AG08395 (cell line): ENCODE data around the gene HERC2.
"Not testable (repeated sequence)": the region's sequence is repeated elsewhere in the genome, so short reads cannot be mapped to it uniquely, and the experiment has no call there.

Source experiments
- DNase-seq: peaks from one replicate; pipeline ENCODE4 v3.0.0; 2012; ENCODE audit warnings: mixed read lengths, low spot score

The HERC2 gene

DNA sequence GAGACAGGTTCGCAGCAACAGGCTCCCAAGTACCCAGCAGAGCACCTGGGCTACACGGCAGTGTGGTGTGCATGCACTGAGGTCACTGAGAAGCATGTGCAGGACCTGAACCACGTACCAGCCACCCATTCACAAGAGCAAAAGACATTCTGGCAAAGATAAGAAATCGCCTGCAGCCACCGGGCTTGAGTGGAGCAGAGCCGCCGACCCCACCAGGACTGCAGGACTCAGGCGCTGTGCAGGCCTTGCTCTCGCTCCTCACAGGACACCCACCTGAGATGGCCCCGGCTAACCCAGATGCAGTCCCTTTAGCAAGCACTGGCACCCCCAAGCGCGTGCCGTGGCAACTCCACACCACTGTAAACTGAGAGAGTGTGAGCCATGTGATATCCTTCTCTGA, 190.6 kb downstream of the HERC2 start:
- DNase-seq = no peak

DNA sequence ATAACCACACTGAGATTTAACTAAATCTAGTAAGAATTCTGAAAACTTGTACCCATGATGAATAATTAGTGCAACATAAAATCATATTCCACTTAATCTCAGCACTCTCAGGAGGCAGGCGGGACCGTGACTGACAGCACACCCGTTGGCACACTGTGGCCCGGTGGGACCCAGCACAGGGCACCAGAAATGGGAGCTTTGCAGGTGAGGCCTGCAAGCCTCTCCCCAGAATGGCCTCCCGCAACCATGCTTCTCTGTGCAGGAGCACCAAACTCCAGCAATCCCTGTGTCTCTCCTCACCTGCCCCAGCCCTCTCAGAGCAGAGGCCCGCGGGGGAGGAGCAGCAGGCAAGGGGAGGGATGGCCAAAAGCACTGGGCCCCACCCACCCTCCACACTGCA, 191.3 kb downstream of the HERC2 start:
- no peak for DNase-seq

DNA sequence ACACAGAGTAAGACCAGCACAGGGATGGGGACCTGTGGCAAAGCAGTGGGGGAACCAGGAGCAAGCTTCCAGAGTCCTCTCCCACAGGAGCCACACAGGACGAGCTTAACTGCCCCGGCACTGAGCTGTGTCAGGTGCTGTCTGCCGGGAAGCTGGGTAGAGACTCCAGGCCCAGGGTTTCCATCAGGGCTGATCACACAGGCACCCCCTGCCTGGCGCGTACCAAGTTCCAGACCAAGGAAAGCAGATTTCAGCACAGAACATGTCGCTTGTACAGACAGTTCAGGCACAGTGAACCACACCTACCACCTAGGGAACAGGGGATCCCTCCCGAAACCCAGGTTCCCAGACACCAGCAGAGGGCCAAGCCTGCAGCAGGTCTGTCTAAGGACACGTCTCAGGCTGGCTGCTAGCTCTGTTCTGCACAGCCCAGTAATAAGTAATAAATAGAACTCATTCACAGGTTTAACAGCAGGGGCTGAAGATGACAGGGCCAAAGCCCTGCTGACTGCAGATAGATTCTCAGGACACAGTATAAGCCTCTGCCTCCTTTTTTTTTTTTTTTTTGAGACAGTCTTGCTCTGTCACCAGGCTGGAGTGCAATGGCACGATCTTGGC, 192.6 kb downstream of the HERC2 start:
- no peak for DNase-seq

DNA sequence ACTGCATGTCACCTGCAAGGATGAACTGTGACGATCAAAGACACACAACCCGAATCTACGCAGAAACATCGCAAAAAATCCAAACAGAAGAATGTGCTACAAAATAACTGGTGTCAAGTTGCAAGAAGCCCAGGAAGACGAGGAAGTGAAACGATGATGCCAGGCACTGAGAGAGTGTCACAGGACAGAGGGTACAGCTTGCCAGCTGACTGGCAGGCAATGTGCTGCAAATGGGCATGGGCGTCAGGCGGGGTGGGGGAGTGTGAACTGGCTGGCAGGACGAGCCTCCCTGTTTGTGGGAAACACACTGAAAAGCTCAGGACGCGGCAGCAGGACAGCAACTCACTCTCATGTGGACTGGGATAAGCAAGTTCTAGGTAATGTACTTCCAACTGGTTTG, 193.9 kb downstream of the HERC2 start:
- no peak for DNase-seq

DNA sequence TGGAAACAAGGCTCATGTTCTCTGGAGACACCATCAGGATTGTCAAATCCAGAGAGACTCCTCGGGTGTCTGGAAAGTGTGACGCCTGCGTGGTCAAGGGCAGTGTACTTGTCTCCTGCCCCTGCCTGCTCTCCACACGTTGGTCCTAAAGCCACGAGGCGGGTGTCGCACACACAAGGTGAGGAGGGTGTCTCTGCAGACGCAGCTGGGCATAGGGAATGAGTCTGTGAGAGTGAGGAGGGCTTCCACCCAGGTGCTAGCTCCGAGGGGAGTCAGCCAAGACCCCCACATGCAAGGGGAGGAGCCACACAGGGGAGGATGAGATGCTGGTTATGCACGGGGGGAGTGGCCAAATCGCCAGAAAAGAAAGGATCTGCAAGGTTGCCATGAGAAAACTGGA, 194.9 kb downstream of the HERC2 start:
- no peak for DNase-seq

DNA sequence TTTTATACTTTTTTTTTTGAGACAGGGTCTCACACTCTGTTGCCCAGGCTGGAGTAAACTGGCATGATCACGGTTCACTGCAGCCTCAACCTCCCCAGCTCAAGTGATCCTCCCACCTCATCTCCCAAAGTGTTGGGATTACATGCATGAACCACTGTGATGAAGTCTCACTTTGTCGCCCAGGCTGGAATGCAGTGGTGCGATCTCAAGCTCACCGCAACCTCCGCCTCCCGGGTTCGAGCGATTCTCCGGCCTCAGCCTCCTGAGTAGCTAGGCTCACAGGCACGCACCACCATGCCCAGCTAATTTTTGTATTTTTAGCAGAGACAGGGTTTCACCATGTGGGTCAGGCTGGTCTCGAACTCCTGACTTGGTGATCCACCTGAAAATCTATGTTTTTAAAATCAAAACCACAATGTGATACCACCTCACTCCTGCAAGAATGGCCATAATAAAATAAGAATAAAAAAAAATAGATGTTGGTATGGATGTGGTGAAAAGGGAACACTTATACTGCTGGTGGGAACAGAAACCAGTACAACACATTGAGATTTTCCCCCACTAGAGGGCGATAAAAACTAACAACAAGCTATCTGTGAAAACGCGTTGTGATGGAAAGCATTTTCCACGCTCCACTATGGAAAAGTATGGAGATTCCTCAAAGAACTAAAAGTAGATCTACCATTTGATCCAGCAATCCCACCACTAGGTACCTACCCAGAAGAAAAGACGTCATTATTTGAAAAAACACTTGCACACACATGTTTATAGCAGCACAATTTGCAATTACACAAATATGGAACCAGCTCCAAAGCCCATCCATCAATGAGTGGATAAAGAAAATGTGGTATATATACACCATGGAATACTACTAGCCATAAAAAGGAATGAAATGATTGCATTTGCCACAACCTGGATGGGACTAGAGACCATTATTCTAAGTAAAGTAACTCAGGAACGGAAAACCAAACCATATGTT, 196.0 kb downstream of the HERC2 start:
- DNase-seq = peak; percentile 55

DNA sequence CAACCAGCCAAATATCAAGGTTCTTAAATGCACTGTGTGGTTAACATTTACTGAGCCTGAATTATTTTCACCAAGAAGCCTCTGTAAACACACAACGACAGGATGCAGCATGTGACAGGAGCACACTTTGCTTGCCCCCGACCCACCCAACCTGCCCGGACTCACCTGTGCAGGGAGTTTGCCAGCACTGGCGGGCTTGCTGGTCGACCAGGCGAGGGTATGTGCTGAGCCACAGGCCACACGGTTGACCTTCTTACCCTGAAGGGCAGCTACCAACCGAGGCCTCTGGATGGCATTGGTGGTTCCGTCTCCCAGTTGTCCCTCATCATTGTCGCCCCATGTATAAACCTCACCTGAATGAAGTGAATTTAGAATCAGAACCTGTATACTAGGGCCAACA, 197.1 kb downstream of the HERC2 start:
- DNase-seq = no peak

DNA sequence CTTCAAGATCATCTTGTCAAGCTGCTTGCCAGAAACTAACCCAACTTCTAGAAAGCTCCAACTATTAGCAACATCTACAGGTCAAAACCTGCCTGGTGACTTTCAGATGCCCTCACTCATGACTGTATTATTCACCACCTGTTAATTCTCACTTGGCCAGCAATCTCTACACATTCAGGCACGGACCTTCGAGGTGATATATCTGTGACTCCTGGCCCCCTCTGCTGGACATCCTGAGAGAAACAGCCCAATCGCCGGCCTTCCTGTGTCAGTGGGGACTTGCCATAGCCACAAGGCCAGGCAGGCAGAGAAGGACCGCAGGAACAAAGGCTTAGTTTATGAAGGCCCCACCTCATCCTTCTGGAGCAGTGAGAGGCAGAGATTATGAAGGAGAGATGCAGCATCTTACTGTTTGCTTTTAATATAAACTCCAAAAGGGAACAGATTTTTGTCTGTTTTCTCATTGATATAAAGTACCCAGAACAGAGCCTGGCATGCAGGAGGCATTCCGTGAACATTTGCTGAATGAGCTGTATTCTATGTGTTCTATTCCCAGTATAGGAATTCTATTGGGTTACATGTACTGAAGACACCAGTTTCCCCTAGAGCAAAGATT, 198.5 kb downstream of the HERC2 start:
- DNase-seq = peak; percentile 86

DNA sequence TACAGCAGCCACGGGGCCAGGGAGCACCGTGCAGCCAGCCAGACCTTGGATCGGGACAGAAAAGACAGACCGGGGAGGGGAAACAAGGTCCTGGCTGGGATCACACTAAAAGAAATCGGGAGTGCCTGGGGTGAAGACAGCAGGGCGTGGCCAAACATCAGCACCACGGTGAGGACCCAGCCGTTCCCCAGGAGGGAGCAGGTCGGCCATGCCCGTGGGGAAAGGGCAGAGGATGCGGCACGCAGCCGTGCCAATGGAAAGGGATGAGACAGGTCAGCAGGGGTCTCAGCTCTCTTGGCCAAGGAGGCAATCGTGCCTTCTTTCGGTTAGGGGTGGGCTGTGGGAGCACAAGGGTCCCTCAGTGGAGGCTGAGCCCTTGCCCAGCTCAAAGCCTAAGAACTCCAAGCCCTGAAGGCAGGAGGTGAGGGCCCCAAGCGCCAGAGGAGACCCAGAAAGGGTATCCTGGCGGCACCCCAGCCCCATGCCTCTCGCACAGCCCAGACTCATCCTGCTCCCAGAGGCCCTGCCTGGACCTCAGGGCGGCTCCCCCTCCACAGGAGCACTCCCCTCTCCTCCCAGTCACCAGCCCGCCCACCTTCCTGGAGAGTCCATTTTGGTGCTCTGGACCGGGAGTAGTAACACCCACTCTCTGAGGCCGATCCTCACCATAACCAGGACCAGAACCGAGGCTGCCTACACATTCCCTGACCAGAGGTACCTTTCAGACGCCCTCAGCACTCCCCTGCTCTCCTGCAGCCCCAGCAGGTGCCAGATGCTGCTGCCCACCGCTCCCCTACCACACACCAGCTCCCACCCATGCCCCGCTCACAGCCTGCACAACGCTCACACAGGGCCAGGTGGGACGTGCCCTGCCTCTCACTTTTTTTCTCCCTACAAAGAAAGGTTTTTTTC, 199.7 kb downstream of the HERC2 start:
- DNase-seq = no peak

DNA sequence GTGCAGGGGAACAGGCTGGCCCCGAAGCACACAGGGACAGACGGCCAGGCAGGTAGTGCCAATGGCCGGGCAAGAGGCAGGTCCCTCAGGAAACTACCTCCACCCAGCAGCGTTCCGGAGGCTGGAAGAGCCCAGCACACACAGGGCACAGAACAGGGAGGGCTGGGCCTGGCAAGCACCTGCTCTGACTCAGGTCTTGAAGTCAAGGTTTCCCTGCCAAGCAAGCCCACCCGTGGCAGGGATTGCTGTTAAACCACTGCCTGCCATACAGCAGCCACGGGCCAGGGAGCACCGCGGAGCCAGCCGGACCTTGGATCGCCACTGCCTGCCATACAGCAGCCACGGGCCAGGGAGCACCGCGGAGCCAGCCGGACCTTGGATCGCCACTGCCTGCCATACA, 200.4 kb downstream of the HERC2 start:
- DNase-seq = not testable (repeated sequence)

DNA sequence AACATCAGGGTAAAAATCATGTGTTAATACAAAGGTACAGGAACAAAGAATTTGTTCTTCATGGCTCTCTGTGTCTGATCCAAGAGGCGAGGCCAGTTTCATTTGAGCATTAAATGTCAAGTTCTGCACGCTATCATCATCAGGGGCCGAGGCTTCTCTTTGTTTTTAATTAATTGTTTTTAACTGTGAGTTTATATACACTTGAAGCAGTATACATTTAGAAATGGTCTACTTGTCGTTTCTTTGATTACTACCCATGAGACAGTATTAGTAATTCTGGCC, 201.7 kb downstream of the HERC2 start:
- no peak for DNase-seq

DNA sequence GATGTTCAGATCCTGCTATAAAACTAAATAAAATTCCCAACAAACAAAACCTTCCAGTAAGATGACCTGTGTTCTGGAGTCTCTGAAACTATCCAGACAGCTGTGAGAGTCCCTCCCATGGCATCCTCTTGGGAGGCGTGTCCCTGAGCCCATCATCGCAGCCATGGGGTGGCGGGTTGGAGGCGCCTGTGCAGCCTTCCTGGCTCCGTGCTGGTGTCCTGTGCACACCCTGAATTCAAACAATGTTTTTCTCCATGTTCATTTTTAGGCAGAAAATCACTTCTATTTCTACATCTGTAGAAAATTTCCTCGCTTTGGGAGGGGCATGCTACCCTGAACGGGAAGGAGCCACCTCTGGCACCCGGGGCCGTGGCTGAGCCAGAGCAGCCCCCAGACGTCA, 203.4 kb downstream of the HERC2 start:
- DNase-seq = no peak

DNA sequence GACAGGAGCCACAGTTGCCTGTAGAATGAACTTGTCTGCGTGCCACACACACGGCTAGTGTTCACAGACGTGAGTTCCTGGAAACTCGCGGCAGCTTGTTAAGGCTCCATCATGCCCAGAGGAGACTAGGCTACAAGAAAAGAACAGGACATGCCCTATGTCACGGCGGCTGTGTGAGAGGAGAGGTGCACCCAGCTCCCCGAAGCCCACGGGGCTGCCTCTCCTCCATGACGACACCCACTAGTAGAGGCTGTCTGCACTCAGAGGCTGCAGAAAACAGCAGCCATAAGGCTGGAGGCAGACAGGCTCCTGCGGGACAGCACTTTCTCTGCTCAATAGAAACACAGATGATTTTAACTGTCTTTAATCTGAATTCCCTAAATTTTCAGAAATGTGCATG, 203.9 kb downstream of the HERC2 start:
- no peak for DNase-seq

DNA sequence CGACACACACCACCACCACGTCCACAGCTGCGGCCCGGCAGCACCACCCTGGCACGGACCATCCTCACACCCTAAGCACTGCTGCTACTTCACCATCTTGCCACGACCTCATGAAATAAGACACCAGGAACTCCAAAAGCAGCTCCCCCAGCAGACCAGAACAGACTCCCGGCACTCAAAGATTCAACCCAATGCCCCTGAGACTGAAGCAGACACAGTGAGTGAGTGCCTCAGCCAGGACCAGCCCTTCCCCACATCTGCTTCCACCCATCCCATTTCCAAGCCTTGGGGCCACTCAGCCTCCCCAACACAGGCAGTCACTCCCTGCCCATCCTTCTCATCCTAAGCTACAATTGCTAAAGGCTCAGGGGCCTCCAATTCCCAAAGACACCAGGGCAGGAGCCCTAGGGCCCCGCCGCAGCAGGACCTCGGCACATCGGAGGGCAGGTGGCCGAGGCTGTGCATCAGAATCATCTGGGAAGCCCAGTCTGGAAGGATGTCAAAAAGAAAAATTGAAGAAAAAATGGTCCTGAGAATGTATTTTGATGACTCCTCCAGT, 204.5 kb downstream of the HERC2 start:
- DNase-seq = no peak

DNA sequence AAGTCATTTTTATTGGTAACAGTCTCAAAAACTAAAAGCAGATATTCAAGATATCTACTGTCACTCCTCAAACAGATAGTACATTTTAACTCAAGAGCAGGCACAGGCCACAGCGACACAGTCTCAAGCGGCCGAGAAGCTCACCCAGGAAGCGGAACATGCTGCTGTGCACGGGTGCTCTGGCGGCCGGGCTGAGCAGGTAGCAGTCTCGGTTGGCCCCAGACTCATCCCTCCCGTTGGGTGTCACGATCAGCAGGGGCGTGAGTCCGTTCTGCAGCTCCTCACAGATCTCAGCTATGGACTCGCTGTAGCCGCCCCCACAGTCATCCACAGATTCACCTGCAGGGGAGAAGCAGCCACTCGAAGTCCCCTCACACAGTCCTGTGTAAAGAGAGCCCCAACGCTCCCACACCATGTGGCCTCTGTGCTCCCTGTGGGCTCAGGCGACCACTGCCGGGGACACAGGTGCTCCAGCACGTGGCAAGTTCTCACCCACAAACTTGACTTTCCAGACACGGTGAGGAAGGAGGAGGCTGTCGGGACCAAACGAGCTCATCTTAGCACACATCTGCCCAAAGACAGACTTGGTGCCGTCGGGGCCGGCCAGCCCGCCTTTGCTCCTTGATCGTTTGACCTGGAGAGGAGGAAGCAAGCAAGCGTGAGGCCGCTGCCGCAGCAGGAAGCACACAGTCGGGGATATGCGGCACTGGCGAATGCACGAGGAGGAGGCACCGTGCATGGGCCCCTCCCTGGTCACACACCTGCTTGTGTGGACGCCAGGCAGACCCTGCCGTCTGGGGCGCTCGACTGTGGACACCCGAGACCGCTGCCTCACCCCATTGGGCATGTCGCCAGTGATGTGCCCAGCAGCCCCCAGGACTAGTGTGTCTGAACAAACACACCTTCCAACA, 205.2 kb downstream of the HERC2 start:
- no peak for DNase-seq

DNA sequence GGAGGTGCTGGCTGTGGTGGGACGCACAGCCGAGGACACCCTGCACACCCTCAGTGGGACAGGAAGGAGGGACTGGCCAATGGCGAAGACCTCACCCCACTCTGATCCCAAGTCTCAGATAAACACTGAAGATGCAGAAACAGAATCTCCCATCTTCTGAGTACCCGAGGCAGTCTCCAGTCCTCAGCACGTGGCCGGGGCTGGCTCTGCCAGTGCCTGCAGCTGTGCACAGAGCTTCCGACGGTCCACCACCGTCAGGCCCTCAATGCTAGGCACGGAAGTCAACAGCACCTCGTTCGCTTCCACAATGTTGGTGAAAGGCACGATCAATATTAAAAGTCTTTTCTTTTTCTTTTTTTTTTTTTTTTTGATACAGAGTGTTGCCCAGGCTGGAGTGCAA, 206.1 kb downstream of the HERC2 start:
- no peak for DNase-seq

DNA sequence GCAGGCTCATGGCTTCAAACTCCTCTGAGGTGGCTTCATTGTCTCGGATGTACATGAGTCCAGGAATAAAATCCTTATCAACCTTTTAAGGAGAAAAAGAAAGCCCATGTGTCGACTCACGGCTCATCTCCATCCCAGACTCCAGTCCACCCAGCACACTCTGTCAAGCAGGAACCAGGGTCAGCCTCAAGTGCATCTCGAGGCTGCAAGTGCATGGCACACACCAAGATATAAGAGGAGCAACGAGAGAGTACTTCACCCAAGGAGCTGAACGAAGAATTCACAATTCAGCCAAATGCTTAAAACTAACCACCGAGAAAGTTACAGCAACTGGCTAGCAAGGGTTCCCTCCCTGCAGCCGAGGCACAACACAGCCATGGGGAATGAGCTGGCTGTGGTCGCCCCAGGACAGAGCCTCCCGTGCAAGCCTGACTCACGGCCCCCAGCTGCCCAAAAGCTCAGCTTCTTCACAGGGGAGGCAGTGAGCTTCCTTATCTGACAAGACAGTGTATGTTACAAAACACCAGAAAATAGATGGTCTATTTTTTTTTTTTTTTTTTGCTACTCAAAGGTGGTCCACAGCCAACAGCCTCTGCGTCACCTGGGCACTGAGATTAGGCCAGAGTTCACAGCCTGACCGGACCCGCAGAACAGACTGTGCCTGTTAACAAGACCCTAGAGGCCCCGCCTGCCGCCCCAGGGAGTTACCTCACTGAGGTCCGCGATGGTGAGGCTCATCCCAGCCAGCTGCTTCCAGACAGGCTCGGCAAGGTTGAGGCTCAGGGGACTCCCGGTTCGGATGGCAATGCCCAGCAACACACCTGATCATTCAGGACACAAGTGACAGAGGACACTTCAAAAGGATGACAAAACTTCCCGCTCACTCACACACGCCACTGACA, 207.0 kb downstream of the HERC2 start:
- peak; percentile 87 for DNase-seq

DNA sequence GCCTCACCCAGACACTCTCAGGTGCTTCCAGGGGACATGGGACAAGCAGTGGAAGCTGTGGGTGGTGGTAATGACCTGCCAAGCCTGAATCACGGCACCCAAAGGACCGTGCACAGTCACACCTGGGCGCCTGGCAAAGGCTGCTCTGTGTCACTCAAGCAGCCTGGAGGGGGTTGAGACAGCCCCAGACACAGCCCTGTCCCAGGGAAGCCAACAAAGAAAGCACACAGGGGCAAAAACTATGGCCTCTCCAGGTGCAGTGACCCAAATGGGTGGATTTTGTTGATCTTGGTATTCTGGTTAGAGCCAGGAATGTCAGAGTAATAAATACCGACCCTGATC, 207.9 kb downstream of the HERC2 start:
- no peak for DNase-seq

DNA sequence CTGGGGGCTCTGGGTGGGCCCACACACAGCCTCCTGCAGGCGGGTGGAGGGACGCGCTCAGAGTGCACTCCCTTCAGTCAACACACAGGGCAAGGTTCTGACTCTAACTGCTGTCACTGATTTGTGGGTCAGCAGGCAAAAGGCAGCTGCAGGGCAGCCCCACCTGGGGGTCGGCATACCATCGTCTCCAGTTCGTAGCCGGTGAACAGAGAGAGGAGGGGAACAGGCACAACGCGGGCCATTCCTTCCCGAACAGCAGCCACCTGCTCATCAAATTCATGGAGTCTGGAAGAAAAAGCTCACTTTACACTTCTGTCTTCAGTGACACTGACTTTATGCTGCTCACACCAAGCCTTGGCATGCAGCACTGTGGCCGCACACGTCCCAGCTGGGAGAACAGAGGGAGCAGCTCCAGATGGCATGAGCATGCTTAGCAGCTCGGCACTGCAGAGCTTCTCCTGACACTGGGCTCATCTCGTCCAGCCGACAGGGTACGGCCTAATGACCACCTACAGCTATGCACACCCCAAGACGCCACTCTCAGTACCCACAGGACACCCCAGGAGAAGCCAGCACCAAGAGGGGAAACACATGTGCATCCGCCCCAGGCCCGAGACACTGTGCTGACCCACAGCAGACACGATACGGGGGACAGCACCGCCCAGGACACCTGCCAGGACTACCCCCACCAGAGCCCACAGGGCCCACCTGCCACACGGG, 208.4 kb downstream of the HERC2 start:
- DNase-seq = no peak
